Uterus (tissue), 2 donors: ENCODE results near the gene HTR4.

Experiments
- CTCF ChIP-seq, 4 experiments: fragments of 200-600 bp in 2 of 4; fragments of 450-650 bp in 2 of 4; sonication (generic) in 2 of 4; IDR thresholded peaks; one replicate each; pipeline ENCODE4 v1.5.1; 2016 to 2019; ENCODE audit warnings: antibody characterized with exemption in 4 of 4, mild to moderate bottlenecking in 2 of 4, moderate library complexity in 1 of 4
- POLR2A ChIP-seq, 2 donors: fragments of 450-650 bp; IDR thresholded peaks; one replicate each; pipeline ENCODE4 v1.6.1; 2016; ENCODE audit warnings: antibody characterized with exemption in 2 of 2, mild to moderate bottlenecking in 1 of 2, moderate library complexity in 1 of 2

GRCh38 chr5:148446611-148447010 lies 207.7 kb downstream of the HTR4 start:
- TF ChIP-seq POLR2A (IDR thresholded peaks at IDR 0.05) (no peak), CTCF (IDR thresholded peaks at IDR 0.05) (no peak)
